ENCODE data around the gene IRF7.

Gene IRF7

DNA sequence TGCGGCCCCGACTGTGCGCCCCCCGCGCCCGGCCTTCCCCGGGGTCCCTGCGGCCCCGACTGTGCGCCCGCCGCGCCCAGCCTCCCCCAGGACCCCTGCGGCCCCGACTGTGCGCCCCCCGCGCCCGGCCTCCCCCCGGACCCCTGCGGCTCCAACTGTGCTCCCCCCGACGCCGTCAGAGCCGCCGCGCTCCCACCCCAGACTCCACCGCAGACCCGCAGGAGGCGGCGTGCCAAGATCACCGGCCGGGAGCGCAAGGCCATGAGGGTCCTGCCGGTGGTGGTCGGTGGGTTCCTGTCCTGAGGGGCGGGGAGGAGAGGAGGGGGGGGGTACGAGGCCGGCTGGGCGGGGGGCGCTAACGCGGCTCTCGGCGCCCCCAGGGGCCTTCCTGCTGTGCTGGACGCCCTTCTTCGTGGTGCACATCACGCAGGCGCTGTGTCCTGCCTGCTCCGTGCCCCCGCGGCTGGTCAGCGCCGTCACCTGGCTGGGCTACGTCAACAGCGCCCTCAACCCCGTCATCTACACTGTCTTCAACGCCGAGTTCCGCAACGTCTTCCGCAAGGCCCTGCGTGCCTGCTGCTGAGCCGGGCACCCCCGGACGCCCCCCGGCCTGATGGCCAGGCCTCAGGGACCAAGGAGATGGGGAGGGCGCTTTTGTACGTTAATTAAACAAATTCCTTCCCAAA lies 24.4 kb upstream of the IRF7 start:
- no peak for DNase-seq

DNA sequence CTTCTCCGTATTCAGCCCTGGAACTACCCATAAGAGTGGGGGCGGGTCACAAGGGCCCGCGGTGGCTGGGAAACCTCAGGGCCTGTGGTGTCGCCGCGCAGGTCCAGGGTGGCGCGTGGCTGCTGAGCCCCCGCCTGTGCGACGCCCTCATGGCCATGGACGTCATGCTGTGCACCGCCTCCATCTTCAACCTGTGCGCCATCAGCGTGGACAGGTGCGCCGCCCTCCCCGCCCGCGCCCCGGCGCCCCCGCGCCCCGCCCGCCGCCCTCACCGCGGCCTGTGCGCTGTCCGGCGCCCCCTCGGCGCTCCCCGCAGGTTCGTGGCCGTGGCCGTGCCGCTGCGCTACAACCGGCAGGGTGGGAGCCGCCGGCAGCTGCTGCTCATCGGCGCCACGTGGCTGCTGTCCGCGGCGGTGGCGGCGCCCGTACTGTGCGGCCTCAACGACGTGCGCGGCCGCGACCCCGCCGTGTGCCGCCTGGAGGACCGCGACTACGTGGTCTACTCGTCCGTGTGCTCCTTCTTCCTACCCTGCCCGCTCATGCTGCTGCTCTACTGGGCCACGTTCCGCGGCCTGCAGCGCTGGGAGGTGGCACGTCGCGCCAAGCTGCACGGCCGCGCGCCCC lies 23.7 kb upstream of the IRF7 start:
- DNase-seq, result no peak

DNA sequence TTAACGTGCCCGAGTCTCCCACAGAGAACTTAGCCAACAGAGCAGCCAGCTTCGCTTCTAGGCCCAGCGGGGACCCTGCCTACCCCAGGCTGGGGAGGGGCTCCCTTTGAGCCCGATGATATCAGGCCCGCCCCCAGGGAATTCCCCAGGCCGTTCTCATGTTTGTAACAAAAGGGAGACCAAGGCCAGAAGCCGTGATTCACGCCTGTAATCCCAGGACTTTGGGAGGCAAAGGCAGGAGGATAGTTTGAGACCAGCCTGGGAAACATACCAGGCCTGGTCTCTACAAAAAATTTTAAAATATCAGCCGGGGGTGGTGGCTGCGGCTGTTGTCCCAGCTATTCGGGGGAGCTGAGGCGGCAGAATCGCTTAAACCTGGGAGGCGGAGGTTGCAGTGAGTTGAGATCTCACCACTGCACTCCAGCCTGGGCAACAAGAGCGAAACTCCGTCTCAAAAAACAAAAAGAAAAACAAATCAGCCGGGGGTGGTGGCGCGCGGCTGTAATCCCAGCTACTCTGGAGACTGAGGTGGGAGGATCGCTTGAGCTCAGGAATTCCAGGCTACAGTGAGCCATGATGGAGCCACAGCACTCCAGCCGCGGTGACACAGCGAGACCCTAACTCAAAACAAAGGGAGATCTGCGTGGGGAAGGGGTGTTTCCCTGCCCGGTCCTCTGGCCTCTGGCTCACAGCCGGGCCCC lies 23.0 kb upstream of the IRF7 start:
- no peak for DNase-seq

DNA sequence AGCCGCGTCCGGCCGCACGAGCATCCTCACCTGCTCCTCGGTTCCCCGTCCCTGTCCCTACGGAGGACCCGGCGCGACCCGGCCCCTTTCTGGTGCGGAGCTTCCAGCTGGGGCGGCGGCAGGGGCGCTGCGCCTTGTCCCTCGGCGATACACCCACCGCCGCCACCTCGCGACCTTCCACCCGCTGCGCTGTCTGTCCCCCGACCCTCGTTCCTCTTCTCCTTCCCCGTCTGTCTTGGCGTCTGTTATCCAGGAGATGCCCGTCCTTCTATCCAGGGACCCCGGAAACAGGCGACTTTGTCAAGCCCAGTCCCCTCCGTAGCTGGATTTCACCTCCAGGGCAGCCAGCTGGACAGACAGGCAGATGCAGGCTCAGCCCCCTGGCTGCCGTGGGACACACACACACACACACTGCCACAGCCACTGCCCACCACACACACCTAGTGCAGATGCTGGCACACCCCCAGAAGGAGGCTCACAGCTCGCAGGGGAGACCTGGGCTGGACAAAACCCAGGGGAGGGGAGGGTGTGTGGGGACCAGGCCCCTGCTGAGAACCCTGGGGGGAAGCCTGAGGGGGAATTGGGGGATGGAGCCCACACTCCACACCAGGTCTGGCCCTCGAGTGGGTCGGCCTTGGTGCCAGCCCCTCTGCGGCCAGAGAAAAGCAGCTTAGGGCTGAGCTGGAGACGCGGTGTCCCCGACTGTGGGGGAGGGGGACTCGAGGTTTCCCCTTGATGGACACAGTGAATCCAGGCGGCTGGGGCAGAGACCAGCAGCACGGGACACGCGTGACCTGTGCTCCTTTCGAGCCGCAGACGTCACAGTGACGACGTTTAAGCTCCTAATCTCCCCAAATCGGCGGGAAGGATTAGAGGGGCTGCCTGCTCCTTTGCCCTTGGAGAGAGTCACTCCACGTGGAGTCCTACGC lies 22.1 kb upstream of the IRF7 start:
- no peak for DNase-seq

DNA sequence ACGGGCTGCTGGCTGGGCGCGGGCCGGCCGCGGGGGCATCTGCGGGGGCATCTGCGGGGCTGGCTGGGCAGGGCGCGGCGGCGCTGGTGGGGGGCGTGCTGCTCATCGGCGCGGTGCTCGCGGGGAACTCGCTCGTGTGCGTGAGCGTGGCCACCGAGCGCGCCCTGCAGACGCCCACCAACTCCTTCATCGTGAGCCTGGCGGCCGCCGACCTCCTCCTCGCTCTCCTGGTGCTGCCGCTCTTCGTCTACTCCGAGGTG lies 21.5 kb upstream of the IRF7 start:
- DNase-seq, result no peak

DNA sequence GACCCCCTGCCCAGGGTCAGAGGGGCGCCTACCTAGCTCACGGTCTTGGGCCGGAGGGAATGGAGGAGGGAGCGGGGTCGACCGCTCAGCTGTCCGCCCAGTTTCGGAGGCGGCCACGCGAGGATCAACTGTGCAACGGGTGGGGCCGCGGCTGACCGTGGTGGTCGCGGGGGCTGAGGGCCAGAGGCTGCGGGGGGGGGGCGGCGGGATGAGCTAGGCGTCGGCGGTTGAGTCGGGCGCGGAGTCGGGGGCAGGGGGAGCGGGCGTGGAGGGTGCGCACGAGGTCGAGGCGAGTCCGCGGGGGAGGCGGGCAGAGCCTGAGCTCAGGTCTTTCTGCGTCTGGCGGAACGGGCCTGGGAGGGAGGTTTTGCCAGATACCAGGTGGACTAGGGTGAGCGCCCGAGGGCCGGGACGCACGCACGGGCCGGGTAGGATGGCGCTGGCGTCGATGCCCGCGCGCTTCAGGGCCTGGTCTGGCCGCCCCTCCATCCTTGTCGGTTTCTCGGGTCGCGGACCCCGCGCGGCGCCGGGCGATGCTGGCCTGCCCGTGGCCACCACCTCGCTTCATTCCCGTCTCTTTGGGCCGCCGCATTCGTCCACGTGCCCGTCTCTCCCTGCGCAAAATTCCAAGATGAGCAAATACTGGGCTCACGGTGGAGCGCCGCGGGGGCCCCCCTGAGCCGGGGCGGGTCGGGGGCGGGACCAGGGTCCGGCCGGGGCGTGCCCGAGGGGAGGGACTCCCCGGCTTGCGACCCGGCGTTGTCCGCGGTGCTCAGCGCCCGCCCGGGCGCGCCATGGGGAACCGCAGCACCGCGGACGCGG lies 21.0 kb upstream of the IRF7 start, which contains the start of gene DRD4:
Gene DRD4, plus strand, starts transcription at position 759 of the 822 bp plus-strand sequence. Its CDS starts 36 bp downstream, at position 795.
- DNase-seq, result no peak

DNA sequence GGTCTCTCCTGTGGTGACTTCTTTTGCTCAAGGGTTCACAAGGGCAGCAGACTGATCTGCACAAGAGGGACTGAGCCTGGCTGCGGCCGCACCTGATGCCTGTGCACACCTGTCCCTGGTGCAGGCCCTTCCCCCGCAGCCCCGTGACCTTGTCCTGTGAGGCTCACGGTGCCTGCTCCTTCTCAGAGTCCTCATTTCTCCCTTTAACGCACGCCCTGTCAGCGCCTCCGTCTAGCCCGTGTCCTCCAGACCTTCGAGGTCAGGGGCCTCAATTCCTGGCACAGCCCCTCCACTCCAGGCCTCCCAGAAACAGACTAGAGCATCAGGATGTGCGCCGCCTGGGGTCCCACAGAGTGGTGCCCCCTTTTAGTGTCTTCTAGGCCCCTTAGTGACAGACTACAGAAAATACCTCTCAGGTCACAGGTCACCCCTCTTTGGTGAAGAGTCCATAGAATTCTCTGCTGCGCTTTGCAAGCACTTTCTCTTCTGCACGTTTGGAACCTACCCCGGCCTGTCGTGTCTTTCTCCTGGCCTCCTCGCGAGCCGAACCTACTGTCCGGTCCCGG lies 20.3 kb upstream of the IRF7 start:
- DNase-seq, result no peak

DNA sequence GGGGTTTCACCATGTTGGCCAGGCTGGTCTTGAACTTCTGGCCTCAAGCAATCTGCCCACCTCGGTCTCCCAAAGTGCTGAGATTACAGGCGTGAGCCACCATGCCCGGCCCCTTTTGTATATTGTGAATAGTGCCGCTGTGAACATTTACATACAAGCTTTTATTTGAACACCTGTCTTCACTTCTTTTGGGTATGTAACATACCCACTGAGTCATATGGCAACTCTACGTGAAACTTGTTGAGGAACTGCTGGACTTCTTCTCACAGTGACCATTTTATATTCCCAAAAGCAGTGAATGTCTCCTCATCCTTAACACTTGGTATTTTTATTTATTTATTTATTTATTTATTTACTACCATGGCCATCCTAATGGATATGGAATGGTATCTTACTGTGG lies 15.1 kb upstream of the IRF7 start:
- no peak for DNase-seq

DNA sequence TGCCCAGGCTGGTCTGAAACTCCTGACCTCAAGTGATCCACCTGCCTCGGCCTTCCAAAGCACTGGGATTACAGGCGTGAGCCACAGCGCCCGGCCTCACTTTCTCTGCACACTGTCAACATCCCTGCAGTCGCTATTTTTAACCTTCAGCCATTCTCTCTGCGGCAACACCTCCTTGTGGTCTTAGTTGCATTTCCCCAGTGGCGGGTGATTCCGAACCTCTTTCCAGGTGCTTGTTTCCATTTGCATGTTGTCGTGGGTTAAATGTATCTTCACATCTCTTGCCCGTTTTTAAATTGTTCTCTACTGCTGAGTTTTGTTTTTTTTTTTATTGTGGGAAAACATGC lies 13.5 kb upstream of the IRF7 start:
- peak; percentile 32 for DNase-seq

DNA sequence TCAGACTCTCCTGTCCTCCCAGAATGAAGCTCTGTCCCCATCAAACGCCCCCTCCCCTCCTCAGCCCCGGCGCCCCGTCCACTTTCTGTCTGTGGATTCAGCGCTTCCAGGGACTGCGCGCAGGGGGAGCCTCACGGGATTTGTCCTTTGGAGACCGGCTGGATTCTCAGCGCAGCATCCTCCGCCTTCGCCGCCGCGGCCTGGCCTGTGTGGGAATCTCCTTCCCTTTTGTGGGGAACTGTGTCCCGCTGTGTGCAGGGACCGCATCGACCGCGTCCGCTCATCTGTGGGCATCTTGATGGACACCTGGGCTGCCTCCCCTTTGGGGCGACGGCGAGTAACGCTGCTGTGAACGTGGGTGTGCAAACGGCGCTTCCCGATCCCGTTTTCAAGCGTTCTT lies 12.3 kb upstream of the IRF7 start:
- no peak for DNase-seq

DNA sequence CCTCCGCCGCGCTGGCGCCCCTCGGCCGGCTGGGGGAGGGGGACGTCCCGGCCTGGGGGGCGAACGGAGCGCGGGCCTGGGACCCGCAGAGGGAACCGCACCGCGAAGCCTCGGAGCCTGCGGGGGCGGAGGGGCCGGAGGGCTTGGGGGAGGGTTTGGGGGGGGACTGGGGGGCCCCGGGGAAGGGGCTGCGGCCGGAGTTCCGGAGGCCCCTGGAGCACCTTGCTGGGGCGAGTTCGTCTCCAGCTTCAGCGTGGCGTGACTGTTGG lies 11.5 kb upstream of the IRF7 start:
- DNase-seq, result no peak

DNA sequence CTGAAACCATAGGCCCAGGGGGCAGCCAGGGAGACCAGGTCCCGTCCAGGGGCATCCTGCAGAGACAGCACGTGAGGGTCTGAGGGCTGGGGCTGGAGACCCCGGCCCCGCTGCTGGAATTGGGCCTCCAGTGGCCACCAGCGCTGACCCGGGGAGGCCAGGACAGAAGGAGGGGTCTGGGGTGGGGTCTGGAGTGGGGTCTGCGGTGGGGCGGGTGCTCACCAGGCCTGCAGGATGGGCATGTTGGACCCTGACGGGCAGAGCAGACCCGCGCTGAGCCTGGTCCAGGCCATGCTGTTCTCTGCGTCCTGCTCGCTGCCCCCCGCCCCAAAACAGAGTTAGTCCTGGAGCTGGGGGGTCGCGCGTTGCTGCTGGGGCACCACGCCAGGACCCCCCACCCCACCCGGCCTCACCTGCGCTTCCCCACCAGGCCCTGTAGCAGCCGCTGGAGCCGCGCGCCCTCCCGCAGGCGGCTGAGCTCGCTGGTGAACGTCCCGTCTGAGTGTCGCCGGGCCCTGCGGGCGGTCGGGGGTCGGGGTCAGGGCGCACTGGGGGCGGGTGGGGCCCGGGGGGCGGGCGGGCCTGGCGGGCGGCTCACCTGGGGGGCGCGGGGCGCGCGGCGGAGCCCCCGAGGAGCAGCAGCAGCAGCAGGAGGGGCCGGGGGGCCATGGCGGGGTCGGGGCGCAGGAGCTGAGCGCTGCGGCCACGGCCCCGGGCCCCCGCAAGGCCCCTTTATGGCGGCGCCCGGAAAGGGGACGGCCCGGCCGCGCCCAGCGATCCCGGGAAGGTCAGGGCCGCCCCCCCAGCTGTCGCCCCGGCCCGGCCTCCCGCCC lies 10.9 kb upstream of the IRF7 start, which contains the start of gene SCT:
Gene SCT, minus strand, starts transcription at position 707 of the 833 bp plus-strand sequence. Its CDS starts 38 bp downstream, at position 669.
- no peak for DNase-seq

DNA sequence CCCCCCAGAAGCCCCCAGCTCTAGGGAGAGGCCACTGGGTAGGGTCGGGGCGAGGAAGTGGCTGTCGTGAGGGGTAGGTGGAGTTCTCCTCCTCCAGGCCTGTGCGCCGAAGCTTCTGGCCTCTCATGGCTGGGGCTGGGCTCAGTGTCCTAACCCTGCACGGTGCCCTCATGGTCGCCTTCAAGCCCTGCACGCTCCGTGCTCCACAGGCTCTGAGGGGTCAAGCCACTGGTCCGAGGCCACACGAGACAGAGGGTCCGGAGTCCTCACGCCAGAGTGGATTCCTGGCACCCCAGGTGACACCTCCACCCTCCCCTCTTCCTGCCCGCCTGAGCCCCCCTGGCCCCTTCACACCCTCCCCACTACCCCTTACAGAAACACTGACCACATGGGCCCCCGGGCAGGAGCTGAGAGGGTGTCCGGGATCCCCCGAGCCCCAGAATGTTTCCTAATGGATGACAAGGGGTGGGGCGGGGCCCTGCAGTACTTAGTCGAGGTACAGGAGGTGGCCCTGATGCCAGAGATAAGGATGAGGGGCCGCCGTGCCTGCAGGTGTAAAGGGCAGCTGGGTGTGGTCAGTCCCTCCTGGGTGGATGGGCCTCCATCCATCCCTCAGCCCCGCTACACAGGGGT lies 10.0 kb upstream of the IRF7 start:
- no peak for DNase-seq

DNA sequence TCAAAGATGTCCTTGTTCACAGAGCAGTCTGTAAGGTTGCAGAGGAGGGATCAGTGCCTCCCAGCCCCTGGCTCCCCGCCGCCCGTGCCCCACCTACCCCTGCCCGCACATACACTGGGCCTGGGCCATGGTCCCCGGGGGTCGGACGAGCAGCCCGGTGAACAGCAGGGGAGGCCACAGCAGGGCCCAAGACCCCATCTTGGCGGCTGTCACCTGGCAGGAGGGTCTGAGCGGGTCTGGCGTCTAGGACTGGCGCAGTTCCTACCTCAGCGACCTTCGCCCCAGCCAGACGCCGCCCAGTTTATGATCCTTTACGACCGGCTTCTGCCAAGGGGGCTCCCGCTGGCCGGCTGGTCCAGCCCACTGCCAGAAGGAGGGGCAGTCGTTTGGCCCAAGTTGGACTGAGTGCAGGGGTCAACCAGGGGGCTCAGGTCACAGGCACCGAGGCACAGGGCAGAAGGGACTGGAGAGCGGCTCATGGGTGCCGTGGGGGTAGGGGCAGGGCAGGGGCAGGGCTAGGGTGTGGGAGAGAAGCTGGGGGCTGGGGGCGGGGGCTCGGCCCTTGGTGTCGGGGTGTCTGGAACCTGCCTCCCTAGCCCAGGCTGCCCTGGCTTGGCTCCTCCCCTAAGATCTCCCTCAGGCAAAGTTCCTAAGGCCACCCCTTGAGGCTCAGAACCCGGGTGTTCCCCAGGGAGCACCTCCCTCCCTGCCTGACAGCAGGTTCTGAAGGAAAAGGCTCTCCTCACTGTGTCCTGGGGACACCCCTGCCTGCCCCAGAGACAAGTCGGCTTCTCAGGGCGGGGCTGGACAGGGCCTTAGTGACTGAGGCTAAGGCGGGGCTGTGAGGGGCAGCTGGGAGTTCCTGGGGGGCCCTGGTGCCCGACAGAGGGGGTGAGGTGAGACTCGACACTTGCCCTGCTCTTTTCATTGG lies 9.2 kb upstream of the IRF7 start, which contains the start of gene CDHR5:
Gene CDHR5, minus strand, starts transcription at position 251 of the 931 bp plus-strand sequence. Its CDS starts 53 bp downstream, at position 198.
- DNase-seq, result no peak

DNA sequence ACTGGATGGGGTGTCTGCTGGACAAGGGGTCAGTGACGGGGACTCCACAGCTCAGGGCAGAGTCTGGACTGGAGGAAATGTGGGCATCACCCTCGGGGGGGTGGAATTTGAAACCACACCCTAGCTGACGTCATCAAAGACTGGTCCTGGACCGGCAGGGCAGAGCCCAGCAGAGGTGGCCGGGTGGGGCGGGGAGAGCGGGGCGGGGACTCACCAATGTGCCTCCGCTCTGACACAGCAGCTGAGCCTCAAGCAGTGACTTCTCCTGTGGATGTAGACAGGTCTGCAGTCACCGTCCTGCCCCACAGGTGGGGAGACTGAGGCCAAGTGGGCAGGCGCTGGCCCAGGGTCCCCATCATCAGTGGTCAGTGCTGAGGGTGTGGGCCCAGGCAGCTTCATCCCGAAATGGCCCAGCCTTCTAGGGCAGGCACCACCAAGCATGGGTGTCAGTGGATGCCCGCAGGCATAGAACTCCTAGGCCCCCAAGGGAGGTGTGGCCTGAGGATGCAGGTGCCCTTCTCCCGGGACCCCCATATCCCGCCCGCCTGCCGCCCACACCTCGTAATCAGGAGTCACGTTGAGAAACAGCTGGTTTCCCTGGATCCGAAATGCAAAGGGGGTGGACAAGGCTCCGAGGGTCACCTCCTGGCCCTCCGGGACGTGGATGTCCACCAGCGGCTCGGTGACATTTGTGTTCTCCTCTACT lies 8.4 kb upstream of the IRF7 start:
- DNase-seq, result no peak

DNA sequence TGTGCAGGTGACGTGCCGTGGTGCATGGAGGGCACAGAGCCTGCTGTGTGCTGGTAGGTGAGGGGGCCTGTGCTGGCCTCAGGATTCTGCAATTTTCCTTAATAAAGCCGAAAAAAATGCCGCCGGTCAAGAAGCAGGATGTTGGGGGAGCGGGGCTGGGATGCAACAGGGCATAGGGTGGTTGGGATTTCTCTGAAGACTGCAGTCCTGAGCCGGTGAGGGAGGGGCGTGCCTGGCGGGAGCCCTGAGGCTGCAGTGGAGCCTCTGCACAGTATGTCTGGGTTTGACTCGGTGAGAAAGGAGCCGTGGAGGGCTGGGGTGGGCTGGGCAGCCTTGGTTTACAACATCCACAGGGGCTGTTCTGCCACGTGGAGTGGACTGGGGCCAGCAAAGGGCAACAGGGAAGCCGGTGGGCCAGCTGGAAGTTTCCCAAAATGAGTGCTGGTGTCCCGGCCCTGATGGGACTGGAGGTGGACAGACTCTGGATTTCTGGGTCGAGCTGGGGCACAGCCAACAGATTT lies 7.7 kb upstream of the IRF7 start:
- no peak for DNase-seq

DNA sequence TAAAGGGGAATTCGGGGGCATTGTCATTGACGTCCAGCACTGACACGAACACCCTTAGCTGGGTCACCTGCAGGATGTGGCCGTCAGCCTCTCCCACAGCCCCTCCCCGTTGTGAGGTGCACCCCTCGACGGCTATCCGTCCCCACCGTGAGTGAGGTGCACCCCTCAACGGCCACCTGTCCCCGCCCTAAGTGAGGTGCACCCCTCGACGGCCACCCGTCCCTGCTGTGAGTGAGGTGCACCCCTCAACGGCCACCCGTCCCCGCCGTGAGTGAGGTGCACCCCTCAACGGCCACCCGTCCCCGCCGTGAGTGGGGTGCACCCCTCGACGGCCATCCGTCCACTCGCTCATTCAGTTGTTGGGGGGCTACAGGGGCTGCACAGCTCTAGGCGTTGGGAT lies 6.1 kb upstream of the IRF7 start:
- no peak for DNase-seq

DNA sequence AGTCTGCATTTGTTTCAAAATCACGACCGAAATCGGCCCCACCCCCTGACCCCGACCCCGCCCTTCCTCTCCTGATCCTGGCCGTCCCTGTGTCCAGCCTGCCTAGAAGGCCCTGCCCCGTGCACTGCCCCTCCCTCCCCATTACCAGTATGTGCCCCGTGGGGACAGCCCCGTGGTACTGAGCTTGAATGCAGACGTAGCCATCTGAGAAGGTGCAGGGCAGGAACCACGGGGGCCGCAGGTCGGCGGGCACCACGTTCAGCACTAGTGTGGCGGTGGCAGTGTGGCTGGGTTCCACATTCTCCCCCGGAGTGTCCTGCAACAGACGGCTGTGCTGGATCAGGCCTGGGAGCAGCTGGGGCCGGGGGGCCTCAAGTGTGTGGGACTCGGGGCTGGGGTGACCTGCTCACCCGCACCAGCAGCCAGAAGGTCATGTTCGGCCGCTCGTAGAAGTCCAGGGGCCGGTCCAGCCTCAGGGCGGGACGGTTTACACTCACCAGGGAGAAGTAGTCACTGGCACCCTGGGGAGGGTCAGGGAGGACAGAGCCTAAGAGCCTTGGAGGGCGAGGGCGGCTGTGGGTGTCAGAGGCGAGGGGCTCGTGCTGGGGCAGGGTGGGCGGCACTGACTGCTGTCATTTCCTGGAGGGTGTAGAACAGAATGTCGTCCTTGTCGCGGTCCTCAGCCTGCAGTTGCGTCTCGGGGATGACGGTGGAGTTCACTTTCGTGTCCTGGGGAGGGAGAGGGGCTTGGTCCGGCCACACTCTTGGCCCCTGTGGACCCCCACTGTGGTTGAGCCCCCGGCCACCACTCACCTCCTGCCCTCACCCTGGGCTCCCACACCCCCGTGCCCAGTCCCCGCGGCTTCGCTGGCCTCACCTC lies 5.4 kb upstream of the IRF7 start:
- DNase-seq, result no peak
